Measurements from ENCODE around the gene COL24A1.
"Not testable (repeated sequence)": the region's sequence is repeated elsewhere in the genome, so short reads cannot be mapped to it uniquely, and the experiment has no call there.

Gene COL24A1

DNA sequence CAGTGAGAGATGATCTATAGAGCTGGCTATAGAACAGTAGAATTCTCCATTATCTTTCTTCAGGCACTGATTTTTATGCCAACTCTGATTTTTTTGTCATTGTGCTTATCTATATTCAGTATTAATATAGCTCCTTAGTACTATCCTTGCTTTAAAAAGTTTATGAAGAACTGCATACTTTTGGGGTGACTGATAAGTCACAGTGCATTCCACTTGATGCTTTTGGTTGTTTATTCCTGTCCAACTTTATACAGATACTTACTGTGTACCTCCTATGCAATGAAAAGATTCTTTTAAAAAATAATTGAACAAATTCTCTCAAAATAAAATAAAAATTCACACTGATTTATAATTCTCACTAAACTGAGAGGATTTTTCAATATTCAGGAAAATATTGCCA is 71.6 kb downstream of the COL24A1 start:
- no peak for DNase-seq

DNA sequence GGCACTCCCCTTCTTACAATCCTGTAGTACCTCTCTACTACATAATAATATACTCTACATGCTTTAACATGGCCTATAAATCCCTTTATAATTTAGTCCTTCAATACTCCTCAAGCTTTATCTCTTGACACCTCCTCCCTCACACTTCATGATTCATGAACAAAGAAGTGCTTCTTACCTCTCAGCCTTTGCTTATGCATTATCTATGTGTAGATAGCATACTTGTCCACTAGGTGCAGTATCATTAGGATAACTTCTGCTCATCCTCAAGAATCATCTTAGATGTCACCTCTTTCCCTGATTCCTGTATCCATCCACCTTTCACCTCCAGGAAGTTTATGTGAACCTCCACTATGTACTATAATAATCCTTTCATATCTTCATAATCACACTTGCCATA is 74.4 kb downstream of the COL24A1 start:
- no peak for DNase-seq

DNA sequence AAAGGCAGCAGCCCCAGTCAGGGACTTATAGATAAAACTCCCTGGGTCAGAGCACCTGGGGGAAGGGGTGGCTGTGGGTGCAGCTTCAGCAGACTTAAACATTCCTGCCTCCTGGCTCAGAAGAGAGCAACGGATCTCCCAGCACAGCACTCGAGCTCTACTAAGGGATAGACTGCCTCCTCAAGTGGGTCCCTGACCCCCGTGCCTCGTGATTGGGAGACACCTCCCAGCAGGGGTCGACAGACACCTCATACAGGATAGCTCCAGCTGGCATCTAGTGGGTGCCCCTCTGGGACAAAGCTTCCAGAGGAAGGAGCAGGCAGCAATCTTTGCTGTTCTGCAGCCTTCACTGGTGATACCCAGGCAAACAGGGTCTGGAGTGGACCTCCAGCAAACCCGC is 84.1 kb downstream of the COL24A1 start:
- DNase-seq: not testable (repeated sequence)

DNA sequence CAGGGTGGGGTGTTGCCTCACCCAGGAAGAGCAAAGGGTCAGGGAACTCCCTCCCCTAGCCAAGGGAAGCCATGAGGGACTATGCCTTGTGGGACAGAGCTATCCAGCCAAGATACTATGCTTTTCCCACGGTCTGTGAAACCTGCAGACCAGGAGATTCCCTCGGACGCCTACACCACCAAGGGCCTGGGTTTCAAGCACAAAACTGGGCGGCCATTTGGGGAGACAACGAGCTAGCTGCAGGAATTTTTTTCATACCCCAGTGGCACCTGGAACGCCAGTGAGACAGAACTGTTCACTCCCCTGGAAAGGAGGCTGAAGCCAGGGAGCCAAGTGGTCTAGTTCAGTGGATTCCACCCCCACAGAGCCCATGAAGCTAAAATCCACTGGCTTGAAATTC is 84.7 kb downstream of the COL24A1 start:
- DNase-seq: not testable (repeated sequence)

DNA sequence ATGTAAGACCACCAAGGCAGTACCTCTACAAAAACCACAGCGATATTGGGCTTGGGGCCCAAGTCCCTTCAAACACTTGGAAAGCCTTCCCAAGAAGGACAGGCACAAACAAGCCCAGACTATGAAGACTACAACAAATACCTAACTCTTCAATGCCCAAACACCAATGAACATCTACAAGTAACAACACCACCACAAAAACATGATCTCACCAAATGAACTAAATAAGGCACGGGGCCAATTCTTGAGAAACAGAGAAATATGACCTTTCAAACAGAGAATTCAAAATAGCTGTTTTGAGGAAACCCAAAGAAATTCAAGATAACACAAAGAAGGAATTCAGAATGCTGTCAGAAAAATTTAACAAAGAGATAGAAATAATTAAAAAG is 86.8 kb downstream of the COL24A1 start:
- DNase-seq: no peak

DNA sequence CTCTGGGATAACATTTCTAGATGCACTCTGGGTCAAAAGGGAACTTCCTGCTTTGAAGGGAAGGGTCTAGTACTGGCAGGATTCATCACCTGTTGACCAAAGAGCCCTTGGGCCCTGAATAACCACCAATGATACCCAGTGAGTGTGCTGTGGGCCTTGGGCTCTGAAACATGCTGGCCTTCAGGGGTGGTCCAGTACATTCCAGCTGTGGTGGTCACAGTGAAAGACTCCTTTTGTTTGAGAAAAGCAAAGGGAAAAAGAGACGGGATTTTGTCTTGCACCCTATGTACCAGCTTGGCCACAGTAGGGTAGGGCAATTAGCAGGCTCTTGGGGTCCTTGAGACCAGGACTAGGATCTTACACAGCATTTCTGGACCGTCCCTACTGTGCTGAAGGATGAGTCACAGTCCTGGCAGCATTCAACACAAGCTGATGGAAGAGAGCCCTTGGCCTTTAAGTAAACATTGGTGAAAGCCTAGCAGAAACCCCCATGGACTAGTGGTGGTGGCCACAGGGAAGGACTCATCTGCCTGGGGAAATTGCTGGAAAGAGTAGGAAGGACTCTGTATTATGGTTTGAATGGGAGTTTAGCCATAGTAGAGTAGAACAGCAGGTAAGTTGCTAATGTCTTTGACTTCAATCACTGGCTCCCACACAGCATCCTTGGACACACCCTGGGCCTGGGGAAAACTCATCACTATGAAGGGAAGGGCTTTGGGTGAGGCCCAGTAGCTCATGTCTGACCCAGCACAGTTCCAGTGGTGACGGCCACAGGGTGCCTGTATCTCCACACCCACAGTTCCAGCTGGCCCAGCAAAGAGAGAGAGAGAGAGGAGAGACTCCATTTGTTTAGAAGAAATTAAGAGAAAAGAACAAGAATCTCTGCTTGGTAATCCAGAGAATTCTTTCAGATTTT is 87.5 kb downstream of the COL24A1 start:
- DNase-seq: no peak

DNA sequence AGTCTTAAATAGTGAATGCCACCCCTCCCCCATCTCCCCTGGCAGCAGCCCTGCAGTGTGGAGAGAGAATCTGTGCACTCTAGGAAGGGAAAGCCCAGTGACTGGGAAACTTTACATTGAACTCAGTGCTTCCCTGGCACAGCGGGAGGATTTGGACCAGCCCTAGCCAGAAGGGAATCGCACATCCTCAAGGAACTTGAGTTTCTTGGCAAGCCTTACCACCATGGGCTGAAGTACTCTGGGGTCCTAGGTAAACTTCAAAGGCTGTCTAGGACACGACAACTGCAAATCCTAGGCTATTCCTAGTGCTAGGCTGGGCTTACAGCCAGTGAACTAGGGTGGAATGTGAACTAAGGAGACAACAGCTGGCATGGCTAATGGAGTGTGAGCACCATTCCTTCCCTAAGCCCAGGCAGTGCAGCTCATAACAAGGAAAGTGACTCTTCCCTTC is 88.3 kb downstream of the COL24A1 start:
- no peak for DNase-seq

DNA sequence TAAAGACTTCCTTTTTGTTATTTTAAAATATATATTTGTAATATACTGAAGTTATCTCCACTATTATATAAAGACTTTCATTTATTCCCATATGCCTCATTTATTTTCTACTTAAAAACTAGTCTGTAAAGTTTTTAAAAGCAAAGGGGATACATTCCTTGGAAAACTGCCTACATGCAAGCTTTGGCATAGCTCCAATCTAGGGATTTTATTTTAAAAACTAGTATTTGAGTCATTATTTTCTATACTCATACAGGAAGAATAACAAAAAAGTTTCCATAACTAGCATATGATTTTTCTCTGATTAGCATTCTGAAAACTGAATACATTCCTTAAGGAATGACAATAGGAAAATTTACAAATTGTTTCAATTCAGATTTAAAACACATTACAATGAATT is 88.9 kb downstream of the COL24A1 start:
- DNase-seq: no peak

DNA sequence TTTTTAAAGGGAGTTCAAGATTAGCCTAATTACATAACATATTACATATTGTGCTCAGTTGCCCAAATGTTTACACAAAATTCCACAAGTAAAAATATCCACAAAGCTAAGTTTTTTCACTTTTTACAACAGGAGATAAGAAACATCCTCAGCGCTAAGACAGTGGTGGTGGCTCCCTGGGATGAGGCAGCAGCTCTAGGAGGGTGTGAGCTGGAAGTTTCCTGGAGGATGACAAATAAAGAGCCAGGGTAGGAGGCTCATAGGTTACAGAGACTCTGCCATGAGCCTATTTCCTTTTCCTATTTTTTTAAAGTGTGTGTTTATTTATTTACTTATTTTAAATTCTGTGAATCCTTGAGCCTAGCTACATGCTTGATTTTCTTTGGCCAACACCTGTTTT is 91.7 kb downstream of the COL24A1 start:
- no peak for DNase-seq

DNA sequence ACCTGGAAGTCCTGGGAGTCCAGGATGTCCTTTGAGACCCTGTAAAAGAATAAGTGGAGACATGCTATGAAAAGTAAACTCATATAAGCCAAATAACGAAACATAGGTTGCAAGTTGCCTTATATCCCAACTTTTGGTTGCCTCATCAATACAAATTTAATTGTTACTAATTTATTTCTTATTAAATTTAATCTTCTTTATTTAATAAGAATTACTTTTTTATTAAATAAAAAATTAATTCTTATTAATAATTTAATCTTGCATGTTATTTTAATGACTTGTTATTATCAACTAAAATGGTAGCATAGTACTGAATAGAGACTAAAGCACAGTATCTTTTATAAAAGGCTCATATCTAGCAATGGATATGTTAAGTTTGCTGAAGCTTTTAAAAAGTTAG is 92.9 kb downstream of the COL24A1 start:
- no peak for DNase-seq

DNA sequence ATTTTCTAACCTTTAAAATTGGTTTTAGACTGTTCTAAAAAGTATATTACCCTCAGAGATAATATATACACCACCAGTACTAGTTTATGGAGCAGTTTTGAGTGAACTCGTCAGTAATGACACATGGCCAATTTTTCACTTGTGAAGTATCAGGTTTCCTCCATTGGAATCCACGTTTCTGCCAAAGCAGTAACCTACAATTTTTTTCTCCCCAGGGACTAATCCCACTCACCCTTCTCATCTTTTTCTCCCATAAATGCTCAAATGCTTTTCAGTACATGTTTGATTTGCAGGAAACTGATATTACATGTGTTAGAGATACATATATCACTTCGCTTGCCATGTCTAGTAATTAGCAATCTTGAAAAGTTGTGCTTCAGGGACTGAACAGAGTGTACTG is 94.1 kb downstream of the COL24A1 start:
- no peak for DNase-seq

DNA sequence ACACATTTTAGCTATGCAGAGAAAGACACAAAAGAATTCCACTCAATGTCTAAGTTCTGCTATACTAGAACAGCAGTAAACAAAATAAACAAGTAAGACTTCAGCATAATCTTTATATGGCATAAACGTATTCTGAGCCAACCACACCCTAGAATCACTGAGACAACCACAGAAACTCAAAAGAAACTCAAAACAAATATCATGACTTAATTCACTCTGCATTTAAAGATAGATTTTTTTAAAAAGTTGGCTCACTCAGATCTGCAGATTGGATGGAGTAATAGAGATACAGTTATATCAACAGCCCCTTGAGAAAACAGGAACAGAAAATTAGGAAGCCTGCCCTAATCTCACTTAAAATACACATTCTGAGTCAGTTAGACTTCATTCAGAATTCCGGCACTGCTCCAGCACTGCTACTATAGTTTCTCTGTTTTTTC is 95.0 kb downstream of the COL24A1 start:
- no peak for DNase-seq

DNA sequence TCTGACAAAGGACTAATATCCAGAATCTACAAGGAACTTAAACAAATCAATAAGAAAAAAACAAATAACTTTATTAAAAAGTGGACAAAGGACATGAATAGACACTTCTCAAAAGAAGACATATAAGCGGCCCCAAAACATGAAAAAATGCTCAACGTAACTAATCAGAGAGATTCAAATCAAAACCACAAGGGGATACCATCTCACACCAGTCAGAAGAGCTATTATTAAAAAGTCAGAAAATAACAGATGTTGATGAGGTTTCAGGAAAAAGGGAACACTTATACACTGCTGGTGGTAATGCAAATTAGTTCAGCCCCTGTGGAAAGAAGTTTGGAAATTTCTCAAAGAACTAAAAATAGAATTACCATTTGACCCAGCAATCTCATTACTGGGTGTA is 102.2 kb downstream of the COL24A1 start:
- DNase-seq: no peak

DNA sequence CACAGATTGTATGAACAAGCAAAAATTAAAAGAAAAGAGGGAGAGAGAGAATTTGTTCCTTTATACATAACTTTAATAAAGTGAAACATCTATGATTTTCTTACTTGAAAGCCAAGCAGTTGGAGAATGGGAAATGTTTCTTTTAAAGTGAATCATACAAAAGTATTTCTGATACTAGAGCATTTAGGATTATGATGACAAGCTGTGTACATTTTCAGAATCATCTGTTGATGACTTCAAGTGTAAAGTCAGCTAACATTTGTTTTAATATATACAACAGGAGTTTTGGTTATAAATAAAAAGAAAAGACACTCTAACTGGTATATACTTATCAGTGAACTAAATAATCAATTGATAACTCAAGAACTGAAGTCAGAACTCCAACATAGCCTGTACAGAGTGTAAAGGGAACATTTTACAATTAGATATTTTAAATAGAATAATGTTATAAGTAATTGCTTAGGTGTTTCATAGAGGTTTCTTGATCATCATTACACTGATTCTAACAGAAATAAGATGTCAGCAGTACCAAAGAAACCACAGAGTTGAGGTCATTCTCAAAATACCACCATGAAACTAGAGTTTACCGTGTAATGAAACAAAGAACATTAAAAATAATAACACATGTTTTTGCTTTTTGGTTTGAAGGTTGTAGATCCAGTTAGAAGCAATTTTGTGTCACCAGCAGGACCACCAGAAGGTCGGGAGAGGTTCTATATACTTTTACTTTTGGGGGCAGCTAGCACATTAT is 103.4 kb downstream of the COL24A1 start:
- no peak for DNase-seq

DNA sequence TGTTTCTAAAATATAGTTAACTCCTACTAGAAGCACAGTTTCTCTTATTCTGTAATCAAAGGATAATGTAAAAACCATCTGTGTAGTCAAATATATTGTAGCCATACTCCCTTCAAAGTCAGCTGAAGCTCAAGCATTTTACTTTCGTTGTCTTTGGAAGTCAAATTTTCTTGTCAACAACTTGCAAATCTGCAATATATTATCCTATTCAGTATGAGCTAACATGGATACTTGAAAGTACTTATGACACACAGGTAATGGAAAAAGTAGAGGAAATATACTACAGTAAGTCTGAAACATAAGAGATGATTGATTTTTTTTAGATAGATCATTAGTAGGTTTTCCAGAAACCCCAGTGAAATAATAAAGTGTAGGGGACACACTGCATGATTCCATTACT is 121.5 kb downstream of the COL24A1 start:
- DNase-seq: no peak

DNA sequence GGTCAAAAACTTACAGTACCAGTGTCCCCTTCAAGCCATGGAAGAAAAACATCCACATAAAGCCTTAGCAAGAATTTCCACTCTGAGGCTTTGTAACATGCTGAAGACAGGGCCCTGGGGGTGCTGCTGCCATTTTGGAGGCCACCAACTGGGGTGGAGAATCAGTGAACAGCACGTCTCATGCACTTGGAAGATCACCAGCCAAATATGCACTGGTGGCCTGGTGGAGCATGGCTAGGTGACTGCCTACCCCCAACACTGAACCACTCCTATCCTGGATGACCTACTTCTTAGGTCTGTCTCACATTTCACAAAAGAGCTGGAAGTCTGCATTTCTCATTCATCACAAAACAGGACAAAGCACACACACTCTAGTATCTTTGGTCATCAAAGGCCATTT is 126.4 kb downstream of the COL24A1 start:
- DNase-seq: no peak

DNA sequence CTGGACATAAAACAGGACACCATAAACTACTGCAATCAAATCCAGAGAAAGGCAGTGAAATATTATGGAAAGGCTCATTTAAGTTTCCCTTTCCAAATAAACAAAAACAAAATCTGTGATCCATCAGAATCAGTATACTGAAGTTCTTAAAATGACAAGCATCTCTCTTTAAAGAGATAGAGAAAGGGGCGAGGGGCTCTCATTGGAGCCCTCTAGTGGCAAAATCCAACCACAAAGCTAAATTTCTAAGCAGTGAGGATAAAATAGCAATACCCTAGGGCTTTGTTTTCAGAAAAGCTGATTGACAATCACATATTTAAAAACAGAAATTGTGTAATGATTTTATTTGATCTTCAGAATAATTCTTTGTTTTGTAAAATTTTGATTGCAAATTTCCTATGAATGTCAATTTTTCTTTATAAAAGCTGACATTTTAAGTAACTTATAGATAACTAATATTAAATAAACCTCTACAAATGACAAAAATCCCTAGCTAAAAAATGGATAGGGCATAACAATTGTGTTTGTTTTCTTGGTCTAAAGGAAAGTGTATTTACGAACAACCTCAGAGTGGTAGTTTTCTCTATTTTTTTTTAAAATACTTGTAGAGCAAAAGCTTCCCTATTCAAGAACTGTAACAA is 138.2 kb downstream of the COL24A1 start:
- DNase-seq: peak in 5 of 51 donors; percentile 1 to 4 (median 1)

DNA sequence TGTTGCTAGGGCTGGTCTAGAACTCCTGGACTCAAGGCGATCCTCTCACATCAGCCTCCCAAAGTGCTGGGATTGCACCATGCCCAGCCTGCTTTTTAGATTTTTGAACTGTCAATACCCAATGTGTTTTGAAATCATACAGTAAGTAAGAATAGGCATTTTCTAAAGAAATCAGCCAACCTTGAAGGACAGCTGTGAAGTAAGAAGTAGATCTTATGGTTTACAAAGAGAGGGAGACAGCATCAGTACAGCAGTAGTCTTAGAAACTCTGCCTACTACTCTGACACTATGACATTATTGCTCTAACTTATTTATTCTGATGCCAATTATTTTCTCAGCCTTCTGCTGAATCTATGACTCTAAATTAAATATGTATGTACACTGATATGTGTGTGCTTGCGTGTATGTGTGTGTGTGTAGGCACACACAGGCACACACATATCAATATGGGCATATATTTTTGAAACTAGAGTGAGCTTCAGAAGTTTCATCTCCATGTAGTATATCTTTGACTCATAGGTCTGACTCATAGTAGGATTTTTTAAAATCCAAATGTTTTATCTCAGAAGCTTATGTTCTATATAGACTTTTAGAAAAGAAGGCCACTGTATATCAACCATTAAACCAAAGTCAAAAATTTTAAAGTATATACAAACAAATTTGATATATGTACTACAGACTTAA is 140.4 kb downstream of the COL24A1 start:
- DNase-seq: no peak

DNA sequence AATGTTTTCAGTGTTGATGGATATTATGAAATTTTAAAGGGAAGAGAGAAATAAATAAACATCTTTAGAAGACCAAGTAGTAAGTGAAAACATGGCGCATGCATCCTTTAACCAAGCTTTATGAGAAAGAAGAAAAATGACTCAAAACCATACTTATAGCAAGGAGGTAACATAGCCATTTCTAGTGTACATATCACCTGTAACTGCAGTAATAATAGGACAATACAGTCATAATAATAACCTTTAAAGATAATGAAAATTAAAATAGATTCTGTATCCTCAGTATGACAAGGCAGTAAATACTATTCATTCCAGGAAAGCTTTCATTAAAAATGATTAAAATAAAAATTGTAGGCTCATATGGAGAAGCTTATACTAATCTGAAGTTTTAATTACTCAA is 141.2 kb downstream of the COL24A1 start:
- DNase-seq: no peak

DNA sequence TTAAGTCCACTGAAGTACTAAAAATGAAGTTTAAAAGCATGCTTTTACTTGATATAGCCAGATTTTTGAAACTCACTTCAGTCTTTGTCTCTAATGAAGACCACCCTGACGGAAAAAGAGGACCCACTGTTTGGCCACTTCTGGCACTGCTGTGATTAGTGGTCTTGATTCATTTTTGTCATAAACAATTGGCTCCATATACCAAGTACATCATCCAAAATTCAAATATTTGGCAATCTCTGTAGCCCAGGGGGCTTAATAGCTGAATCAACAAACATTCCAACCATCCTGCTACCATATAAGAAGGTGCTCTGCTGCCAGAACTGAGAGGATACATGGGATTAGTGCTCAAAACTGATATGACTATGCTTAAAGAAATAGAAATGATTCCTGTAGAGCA is 156.0 kb downstream of the COL24A1 start:
- no peak for DNase-seq

DNA sequence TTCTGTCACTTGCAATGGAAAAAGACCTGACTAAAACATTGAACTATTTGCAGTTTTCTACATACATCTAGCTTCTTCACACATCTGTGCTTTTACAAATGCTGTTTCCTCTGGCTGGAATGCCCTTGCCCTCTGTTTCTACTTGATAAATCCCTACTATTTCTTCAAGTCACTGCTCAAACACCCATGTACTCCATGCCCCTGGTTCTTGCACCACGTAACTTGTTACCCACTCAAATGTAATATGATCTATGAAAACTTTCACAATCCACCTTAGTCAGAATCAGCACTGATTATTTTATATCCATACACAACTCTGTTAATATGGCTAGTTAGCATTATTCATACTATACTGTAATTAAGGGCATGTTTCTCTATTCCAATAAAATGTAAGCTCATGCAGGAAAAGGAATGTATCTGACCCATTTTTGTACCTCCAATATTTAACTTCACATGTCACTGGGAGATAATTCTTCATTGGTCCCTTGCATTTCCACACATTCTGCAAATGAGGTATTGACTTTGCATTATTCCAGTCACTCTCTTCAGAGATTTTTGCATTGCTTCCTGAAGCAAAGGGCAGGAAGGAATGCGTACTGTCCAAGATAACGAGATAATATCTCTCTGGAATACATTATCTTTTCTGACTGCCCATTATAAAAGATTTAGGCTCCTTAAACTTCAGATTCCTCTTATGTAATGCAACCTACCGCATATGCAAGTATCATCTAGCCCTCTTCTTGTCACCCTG is 158.3 kb downstream of the COL24A1 start:
- no peak for DNase-seq

Measured in hypothalamus (tissue), 51 donors.